GM19452 (cell line): ENCODE measurements around the gene SRGAP2B.
"Not testable (repeated sequence)": the region's sequence is repeated elsewhere in the genome, so short reads cannot be mapped to it uniquely, and the experiment has no call there.

Source experiments
- ATAC-seq: cut with Tn5 transposase; IDR thresholded peaks from one replicate; pipeline ENCODE4 v1.9.1; 2021; ENCODE audit not compliant: unreplicated experiment

The SRGAP2B gene

DNA sequence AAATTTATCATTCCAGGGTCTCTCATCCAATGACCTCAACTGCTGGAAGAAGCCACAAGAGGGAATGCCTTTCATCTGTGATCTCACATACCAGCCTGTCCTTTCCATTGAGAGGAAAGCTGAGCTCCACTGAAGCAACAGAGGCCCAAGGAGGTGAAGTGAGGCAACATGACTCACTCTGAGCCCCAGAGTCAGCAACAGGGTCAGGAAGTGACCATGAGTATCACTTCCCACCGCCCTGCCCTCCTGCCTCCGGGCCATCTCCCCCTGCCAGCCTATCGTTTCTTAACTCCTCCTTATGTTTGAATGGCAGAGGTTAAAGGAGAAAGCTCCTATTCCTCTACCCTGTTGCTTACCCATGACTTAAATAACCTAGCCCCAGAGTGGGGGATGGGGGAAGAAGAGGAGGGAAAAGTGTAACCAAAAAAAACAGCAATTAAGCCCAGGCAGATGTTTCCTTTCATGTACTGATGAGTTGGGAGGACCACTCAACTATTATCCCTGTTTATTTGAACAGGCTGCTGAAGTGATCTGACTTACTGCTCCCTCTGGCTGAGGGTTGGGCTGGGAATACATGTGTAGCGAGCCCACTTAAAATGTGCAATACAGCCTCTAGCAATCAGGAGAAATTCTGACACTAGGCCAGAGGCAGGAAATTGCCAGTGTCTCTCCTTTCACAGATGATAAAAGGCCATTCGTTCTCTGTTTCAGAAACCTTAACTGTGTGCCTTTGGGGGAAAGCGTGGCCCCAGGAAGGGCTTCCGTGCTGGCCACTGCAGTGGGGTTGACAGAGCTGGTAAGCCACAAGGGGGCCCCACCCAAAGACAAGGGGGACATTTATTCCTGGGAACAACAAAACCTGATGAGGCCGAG, 177.7 kb downstream of the SRGAP2B start:
- ATAC-seq, result not testable (repeated sequence)

DNA sequence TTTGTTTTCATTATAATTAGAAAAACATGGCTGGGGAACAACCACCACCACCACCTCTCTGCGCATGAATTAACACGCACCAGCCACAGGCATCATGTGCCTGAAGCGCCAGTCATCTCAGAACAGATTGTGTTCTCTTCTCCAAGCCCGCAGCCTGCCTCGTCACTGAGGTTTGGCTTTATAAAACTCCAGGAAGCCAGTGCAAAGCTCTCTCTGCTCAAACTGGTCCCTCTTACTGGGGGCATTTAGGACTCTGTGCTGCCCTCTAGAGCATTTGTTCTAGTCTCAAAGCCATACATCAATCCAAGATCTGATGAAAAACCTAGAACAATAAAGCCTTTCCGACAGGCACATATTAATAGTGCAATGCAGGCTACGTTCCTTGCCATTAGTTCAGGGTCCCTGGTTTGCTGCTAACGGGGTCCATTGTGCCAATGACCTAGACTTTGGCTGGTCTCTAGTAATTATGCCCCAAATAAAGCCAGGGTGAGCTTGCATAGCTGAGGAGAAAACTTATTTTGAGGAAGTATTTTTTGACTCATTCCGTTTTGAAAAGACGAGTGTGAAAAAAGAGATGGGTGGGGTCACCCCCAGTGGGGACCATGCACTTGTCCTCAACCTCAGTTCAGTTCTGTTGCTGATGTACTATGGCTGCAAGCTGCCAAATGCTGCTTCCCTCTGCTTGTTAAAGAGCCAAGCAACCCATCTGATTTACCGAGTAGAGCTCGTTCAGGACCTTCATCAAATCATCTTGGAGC, 181.0 kb downstream of the SRGAP2B start:
- peak; percentile 63 for ATAC-seq

DNA sequence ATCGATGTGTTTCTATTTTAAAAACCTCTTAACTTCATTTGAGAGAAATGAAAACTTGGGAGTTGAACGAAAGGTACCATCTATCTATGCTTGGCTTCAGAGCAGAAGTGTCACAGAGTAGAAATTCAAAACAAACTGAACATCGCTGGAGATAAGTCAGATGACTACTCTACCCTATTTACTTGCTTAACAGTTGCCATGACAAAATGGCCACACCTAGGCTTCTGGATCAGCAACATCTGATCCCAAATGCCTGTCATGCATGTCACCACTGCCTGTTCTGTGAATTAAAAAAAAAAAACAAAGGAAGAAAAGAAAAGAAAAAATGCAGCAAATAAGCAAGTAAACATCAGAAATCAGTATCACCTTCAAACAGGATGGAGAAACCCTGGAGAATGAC, 181.7 kb downstream of the SRGAP2B start:
- ATAC-seq, result not testable (repeated sequence)

DNA sequence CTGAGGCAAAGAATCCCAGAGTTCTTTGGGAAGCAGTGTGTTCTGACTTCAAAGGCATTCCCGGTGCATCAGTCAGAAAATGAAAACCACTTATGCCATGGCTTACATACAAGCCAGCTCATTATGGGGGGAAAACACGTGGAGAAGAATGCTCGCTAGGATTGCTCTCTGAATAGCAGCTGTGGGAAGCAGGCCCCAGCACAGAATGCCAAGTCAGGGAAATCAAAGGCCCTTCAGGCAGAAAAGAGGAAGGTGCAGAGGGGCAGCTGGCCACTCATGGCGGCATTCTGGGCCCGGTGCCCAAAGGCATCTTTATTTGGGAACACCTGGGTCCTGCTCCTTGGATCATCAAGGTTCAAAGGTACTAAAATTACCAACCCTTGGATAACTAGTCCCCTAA, 184.4 kb downstream of the SRGAP2B start:
- not testable (repeated sequence) for ATAC-seq

GRCh38 chr1:144900841-144901240, 194.3 kb downstream of the SRGAP2B start:
- ATAC-seq, result not testable (repeated sequence)

- not testable (repeated sequence) for ATAC-seq
These were observed 200.5 kb downstream of the SRGAP2B start for GRCh38 chr1:144894454-144895201.

GRCh38 chr1:144893710-144894438, 201.3 kb downstream of the SRGAP2B start:
- not testable (repeated sequence) for ATAC-seq

DNA sequence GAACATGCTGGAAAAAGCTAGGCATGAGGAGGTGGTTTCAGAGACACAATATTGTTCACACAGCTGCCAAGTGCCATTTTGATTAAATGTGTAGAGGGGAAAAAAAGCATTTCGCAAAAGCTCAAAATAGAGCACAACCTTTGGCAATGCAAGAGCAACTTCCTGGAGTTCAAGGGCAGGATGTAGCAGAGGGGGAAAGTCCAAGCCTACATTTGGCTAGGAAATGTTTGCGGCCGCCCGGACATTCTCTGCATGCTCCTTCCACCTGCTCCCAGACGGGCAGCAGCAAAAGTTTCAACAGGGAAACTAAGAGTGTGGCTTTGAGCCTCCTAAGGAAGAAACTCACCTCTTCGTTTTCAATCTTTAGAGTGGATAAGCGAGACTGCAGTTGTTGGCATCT, 202.1 kb downstream of the SRGAP2B start:
- not testable (repeated sequence) for ATAC-seq

GRCh38 chr1:144889450-144890115, 205.5 kb downstream of the SRGAP2B start:
- not testable (repeated sequence) for ATAC-seq

DNA sequence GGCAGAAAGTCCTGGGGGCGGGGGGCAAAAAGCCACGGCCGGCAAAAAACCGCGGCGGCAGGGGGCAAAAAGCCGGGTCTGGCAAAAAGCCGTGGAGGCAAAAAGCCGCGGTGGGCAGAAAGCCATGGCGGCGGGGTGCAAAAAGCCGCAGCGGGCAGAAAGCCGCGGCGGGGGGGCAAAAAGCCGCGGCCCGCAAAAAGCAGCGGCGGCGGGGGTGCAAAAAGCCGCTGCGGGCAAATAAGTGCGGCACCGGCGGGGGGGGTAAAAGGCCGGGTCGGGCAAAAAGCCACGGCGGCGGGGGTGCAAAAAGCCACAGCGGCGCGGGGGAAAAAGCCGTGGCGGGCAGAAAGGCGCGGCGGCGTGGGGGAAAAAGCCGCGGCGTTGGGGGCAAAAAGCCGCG, 212.1 kb downstream of the SRGAP2B start:
- not testable (repeated sequence) for ATAC-seq

GRCh38 chr1:144882343-144882742, 212.8 kb downstream of the SRGAP2B start:
- not testable (repeated sequence) for ATAC-seq

- ATAC-seq, result not testable (repeated sequence)
These were observed 236.5 kb downstream of the SRGAP2B start for GRCh38 chr1:144858607-144859006.
